K562 (cell line): ENCODE results near the gene IREB2.

Experiments used
- CHD1 ChIP-seq: fragments of 200-600 bp; sonication (generic); IDR thresholded peaks from one replicate; pipeline ENCODE4 v1.6.1; 2012; ENCODE audit warnings: mild to moderate bottlenecking, moderate library complexity, low read length, inconsistent platforms
- CHD2 ChIP-seq: IDR thresholded peaks from 2 replicates; pipeline ENCODE4 v1.6.1; 2011; ENCODE audit warnings: low read depth, low read length
- EP300 ChIP-seq: IDR thresholded peaks from 2 replicates; pipeline ENCODE4 v1.6.1; 2012; ENCODE audit warnings: low read length, improper control_type of control experiment
- EZH2 ChIP-seq: IDR thresholded peaks from 2 replicates; pipeline ENCODE4 v1.6.1; 2012; ENCODE audit warnings: low read depth, mild to moderate bottlenecking, inconsistent platforms, low read length, borderline replicate concordance
- GTF2E2 ChIP-seq: fragments of 200-800 bp; sonication (Bioruptor generic); IDR thresholded peaks from 2 replicates; pipeline ENCODE4 v1.6.1; 2016; ENCODE audit warnings: missing genetic modification characterization, missing compliant biosample characterization
- GTF2F1 ChIP-seq: IDR thresholded peaks from 2 replicates; pipeline ENCODE4 v1.6.1; 2011; ENCODE audit warnings: low read depth, low read length, improper control_type of control experiment
- HMG20B ChIP-seq: fragments of 250-450 bp; sonication (Bioruptor Pico); IDR thresholded peaks from 2 replicates; pipeline ENCODE4 v1.5.0; 2021; ENCODE audit warnings: mild to moderate bottlenecking
- MAFK ChIP-seq: IDR thresholded peaks from 2 replicates; pipeline ENCODE4 v1.6.1; 2011; ENCODE audit warnings: low read length, improper control_type of control experiment
- SIX5 ChIP-seq, 2 experiments: IDR thresholded peaks; 2 replicates each; pipeline ENCODE4 v1.6.1; 2011; ENCODE audit warnings: low read length in 2 of 2, borderline replicate concordance in 1 of 2, low read depth in 1 of 2, mild to moderate bottlenecking in 1 of 2, moderate library complexity in 1 of 2; ENCODE audit not compliant: insufficient read depth in 1 of 2
- SNRNP70 ChIP-seq: fragments of 200-400 bp; formaldehyde crosslinking; optimal IDR thresholded peaks from 2 replicates; pipeline ENCODE3; 2017; ENCODE audit warnings: low read depth, low read length
- ZNF239 ChIP-seq: fragments of 250-450 bp; sonication (Bioruptor Pico); IDR thresholded peaks from 2 replicates; pipeline ENCODE4 v1.4.0; 2020; ENCODE audit warnings: mild to moderate bottlenecking
- TF ChIP-seq, protein P1 (sequence below): sonication (generic); formaldehyde crosslinking; IDR thresholded peaks from 2 replicates; pipeline ENCODE4 v1.8.0; 2022; ENCODE audit warnings: mild to moderate bottlenecking, low read depth, missing genetic modification reagents
- TF ChIP-seq, protein P2 (sequence below), 3 experiments: IDR thresholded peaks in 2 of 3; conservative IDR thresholded peaks in 1 of 3; 2 replicates each; pipeline ENCODE4 v1.5.1; 2011 to 2012; ENCODE audit warnings: low read length in 3 of 3, mild to moderate bottlenecking in 3 of 3, control low read depth in 2 of 3, improper control_type of control experiment in 1 of 3, inconsistent platforms in 1 of 3, low read depth in 1 of 3, mixed read lengths in 1 of 3, moderate library complexity in 1 of 3; ENCODE audit not compliant: insufficient read depth in 2 of 3

- TF ChIP-seq GTF2F1 (no peak), CHD1 (no peak), SNRNP70 (no peak), ZNF239 (no peak), HMG20B (CRISPR knock-in tag) (no peak), GTF2E2 (tag) (no peak), MAFK (no peak), CHD2 (no peak), EP300 (no peak), SIX5 (IDR thresholded peaks at IDR 0.05; ENCODE audit: borderline replicate concordance in 1 of 2, insufficient read depth in 1 of 2, low read depth in 1 of 2, low read length in 2 of 2) (no peak), EZH2 (no peak)
- TF ChIP-seq, protein P1, sequence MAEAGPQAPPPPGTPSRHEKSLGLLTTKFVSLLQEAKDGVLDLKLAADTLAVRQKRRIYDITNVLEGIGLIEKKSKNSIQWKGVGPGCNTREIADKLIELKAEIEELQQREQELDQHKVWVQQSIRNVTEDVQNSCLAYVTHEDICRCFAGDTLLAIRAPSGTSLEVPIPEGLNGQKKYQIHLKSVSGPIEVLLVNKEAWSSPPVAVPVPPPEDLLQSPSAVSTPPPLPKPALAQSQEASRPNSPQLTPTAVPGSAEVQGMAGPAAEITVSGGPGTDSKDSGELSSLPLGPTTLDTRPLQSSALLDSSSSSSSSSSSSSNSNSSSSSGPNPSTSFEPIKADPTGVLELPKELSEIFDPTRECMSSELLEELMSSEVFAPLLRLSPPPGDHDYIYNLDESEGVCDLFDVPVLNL (CRISPR knock-in tag) = no peak
- TF ChIP-seq, protein P2, sequence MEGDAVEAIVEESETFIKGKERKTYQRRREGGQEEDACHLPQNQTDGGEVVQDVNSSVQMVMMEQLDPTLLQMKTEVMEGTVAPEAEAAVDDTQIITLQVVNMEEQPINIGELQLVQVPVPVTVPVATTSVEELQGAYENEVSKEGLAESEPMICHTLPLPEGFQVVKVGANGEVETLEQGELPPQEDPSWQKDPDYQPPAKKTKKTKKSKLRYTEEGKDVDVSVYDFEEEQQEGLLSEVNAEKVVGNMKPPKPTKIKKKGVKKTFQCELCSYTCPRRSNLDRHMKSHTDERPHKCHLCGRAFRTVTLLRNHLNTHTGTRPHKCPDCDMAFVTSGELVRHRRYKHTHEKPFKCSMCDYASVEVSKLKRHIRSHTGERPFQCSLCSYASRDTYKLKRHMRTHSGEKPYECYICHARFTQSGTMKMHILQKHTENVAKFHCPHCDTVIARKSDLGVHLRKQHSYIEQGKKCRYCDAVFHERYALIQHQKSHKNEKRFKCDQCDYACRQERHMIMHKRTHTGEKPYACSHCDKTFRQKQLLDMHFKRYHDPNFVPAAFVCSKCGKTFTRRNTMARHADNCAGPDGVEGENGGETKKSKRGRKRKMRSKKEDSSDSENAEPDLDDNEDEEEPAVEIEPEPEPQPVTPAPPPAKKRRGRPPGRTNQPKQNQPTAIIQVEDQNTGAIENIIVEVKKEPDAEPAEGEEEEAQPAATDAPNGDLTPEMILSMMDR (IDR thresholded peaks at IDR 0.05 in 2 of 3, conservative IDR thresholded peaks at IDR 0.05 in 1 of 3; ENCODE audit: insufficient read depth in 2 of 3, low read depth in 1 of 3, low read length in 3 of 3) = no peak
These were observed 49.2 kb upstream of the IREB2 start for GRCh38 chr15:78388865-78389264.
